GM06990 (cell line): ENCODE data around the gene KLC4.
"Not testable (repeated sequence)": the region's sequence is repeated elsewhere in the genome, so short reads cannot be mapped to it uniquely, and the experiment has no call there.

Experiments used
- DNase-seq: peaks from one replicate; pipeline ENCODE4 v3.0.0-alpha.2; 2011; ENCODE audit not compliant: insufficient read length; ENCODE audit errors: extremely low read depth
- H3K27me3 ChIP-seq: replicated peaks from 2 replicates; pipeline ENCODE4 v1.6.0; 2011; ENCODE audit warnings: low read length; ENCODE audit not compliant: control insufficient read depth, insufficient read depth
- H3K36me3 ChIP-seq: 2 replicates; pipeline ENCODE4 v1.5.1; 2011; ENCODE audit warnings: low read length; ENCODE audit not compliant: control insufficient read depth, insufficient read depth
- H3K4me3 ChIP-seq: replicated peaks from 2 replicates; pipeline ENCODE4 v1.5.1; 2011; ENCODE audit warnings: low read depth, mild to moderate bottlenecking, control low read depth, low read length
- CTCF ChIP-seq: IDR thresholded peaks from 2 replicates; pipeline ENCODE4 v1.5.1; 2011; ENCODE audit warnings: low read length, control low read depth, mild to moderate bottlenecking, inconsistent platforms; ENCODE audit not compliant: insufficient read depth, poor library complexity, severe bottlenecking

Gene KLC4

DNA sequence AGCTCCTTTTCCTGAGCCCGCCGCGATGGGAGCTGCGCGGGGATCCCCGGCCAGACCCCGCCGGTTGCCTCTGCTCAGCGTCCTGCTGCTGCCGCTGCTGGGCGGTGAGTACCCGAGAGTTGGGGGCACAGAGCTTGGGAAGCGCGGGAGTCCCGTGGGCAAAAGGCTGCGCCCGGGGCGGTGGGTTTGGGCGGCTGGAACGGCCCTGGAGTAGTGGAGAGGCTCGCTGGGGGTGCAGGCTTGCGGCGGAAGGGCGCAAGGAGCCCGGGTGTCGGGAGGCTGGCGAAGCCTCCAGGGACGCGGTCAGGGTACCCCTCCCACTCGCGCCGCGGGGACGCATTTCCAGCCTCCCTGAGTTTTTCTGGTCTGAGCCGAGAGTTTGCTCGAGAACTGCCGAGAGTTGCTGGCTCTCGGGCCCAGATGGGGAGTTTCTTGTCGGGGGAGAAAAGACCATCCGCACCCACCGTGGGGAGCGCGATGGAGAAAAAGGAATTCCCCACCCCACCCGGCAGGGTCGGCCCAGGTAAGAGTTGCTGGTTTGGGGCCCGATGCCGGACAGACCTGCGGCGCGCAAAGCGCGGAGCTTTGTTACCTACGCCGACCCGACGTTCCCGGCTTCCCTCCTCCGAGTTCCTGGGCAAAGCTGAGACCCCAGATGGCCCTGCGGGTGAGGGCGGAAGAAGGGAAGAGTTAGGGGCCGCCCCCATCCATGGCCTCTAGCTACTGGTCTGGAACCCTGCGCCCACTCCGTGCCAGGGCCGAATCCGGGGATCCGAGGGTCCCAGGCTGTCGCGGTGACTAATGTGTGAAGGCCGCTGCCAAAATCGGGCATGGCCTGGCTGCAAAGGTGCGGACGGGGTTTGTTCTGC is 17.3 kb downstream of the KLC4 start:
- no peak for DNase-seq
- TF ChIP-seq CTCF, result no peak
- H3K27me3 ChIP-seq, result no peaks in the 10 kb centered on the region
- H3K4me3 ChIP-seq, result peak overlapping the region; percentile 60
- no peaks in the 10 kb centered on the region; the same call in 1 of the 2 replicates for H3K36me3 ChIP-seq

DNA sequence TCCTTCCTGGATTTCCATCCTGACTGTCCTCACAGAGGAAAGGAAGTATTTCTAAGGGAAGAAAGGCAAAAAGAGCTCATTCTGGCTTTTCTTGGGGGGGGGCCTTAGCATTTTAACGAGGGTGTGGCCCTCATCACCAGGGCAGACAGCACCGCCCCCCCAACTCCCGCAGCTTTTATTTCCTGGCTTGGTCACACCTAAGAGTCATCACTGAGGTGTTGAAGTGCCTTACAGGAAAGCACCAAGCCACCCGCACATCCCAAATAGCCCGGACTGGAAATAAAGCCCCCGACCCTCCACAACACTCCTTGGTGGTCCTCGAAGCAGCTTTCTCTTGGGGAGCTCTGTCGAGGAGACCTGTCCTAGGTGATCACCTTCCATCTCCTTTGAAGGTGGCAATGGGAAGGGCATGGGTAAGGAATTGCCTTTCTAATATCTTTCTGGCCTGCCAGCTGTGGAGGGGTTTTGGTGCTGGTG is 17.9 kb downstream of the KLC4 start:
- H3K4me3 ChIP-seq, result no peak overlapping the region
- TF ChIP-seq CTCF, result no peak

GRCh38 chr6:43077981-43078511 is 18.6 kb downstream of the KLC4 start:
- no peak for DNase-seq
- Histone ChIP-seq H3K36me3 (no peaks in the 10 kb centered on the region), H3K4me3 (no peak overlapping the region), H3K27me3 (no peaks in the 10 kb centered on the region)
- no peak for TF ChIP-seq CTCF

More for the DNA sequence above, 17.9 kb downstream of the KLC4 start:
- Histone ChIP-seq H3K36me3 (no peaks in the 10 kb centered on the region; the same call in 1 of the 2 replicates), H3K27me3 (no peaks in the 10 kb centered on the region)
- DNase-seq, result no peak

- no peak for DNase-seq
- Histone ChIP-seq H3K4me3 (no peak overlapping the region), H3K36me3 (no peaks in the 10 kb centered on the region), H3K27me3 (no peaks in the 10 kb centered on the region)
- TF ChIP-seq CTCF, result no peak
Observed at GRCh38 chr6:43078691-43079090, 19.3 kb downstream of the KLC4 start.

- no peaks in the 10 kb centered on the region for H3K27me3 ChIP-seq
- no peak for TF ChIP-seq CTCF
- H3K4me3 ChIP-seq, result no peak overlapping the region
- no peak for DNase-seq
- H3K36me3 ChIP-seq, result no peaks in the 10 kb centered on the region
Observed at GRCh38 chr6:43081043-43081442, 21.6 kb downstream of the KLC4 start.

DNA sequence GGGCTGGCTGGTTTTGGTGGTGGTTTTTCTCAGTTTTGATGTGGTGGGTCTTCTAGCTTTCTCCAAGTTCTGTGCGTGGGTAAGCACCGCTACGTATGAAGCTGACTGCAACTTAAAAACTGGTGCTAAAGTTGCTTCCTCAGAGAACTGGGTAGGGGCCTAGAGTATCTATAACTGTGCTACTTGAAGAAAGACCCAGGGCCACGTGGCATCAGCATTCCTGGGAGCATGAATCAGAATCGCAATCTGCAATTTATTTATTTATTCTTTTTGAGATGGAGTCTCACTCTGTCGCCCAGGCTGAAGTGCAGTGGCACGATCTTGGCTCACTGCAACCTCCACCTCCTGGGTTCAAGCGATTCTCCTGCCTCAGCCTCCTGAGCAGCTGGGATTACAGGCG is 22.5 kb downstream of the KLC4 start:
- H3K27me3 ChIP-seq, DNase-seq, H3K36me3 ChIP-seq, H3K4me3 ChIP-seq: not testable (repeated sequence)
